GM18499 (cell line): ENCODE results near the gene DPP10.
"Not testable (repeated sequence)": the region's sequence is repeated elsewhere in the genome, so short reads cannot be mapped to it uniquely, and the experiment has no call there.

Source experiments
- ATAC-seq: cut with Tn5 transposase; IDR thresholded peaks from one replicate; pipeline ENCODE4 v1.9.1; 2021; ENCODE audit warnings: moderate number of reproducible peaks; ENCODE audit not compliant: insufficient read depth, unreplicated experiment

The DPP10 gene

DNA sequence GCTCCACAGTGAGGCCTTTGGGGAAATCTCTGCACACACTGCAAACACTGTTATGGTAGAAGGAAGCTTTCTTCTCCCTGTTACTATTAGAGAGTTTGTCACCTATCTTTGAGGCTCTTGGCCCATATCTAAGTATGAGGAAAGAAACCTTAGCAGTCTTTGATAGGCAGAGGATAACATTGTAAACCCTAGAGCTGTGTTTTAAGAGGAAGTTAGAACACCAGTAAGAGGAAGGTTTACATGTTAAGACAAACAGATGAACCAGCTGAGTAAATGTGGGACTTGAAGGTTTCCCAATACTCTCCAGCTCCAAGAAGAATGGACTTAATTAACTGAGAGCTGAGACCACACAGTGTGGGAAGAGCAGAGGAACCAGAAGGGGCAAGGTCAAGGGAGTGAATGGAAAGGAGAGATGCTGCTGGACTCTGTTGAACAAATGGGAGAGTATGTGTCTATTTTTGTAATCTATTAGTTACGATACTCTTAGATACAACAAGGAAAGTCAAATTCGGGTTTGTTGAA, 257.0 kb downstream of the DPP10 start:
- ATAC-seq, result no peak

GRCh38 chr2:114700440-114700839, 258.0 kb downstream of the DPP10 start:
- no peak for ATAC-seq

- ATAC-seq, result no peak
These were observed 267.8 kb downstream of the DPP10 start for GRCh38 chr2:114709936-114710850.

- ATAC-seq, result no peak
These were observed 271.9 kb downstream of the DPP10 start for GRCh38 chr2:114714313-114714712.

DNA sequence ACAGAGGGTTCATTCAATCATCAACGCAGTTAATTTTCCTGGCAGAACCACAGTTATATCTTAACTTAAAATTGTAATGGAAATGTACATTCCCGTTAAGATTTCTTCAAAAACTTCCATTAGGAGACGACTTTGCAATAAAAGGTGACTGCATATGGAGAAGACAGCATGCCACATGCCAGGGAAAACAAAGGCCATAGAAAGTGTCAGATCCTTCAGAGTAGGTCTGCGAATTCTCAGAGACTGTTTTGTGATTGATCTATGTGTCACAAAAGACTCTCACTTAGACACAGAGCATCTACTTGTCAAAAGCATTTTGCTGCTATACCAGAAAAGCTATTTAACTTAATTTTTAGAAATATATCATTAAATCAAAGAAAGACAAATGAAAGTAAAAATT, 274.6 kb downstream of the DPP10 start:
- no peak for ATAC-seq

DNA sequence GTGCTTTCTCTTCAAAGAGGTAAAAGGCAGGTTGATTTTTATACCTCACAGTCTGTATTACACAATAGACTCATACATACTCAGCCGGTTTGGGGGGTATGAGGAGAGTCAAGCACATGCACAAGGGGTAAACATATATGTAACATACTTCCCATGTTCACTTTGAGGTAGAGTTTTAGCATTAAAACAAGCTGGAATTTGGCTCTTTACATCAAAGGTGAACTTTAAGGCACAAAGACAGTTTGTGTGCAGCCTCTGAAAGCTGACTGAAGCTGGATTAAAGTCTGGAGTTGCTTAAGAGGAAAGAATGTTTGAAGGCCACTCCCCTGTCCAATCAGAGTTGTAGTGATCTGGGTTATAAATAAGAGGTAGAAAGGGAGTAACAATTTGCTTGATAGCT, 282.0 kb downstream of the DPP10 start:
- no peak for ATAC-seq

DNA sequence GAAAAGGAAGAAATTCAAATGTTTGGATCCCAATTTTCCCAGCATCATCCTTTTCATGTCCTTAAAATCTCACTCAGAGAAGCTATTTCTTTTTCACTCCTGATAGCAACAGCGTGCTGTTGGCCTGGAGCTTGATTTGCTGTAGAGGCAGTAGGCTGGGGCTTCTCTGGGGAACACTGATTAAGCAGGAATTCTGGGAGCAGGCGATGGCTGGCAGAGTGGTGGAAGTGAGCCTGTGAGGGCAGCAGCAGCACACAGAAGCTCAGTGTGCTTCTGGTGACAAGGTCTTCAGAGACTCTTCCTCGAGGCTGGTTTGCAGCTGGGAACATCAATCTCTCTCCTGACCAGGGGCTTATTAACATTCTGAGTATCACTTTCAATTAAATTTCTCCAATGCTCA, 284.6 kb downstream of the DPP10 start:
- ATAC-seq, result no peak

- no peak for ATAC-seq
These were observed 285.9 kb downstream of the DPP10 start for GRCh38 chr2:114728372-114728771.

GRCh38 chr2:114729026-114729425, 286.6 kb downstream of the DPP10 start:
- ATAC-seq, result no peak

- no peak for ATAC-seq
These were observed 292.7 kb downstream of the DPP10 start for GRCh38 chr2:114735126-114735525.

GRCh38 chr2:114742245-114742644, 299.8 kb downstream of the DPP10 start:
- no peak for ATAC-seq

GRCh38 chr2:114745700-114746099, 303.3 kb downstream of the DPP10 start:
- no peak for ATAC-seq

GRCh38 chr2:114748175-114748574, 305.7 kb downstream of the DPP10 start:
- ATAC-seq, result not testable (repeated sequence)

- ATAC-seq, result no peak
These were observed 310.0 kb downstream of the DPP10 start for GRCh38 chr2:114752425-114752824.

DNA sequence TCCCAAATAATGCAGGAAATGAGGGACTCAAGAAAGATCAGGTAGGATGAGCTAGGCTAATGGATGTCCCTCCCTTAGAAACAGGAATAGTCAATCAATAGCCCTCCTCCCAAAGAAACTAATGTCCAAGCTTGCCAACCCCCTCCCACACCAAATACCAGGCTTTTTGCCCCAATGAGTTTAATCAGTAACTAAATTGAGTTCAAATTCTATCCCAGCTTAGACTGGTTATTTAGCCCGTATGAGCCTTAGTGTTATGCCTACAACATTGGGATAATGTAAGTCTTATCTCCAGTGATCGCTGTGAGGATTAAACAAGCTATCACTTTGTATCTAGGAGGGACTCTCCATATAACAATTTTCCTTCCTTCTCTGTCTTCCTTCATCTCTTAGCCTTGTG, 310.7 kb downstream of the DPP10 start:
- no peak for ATAC-seq

GRCh38 chr2:114754907-114755563, 312.6 kb downstream of the DPP10 start:
- ATAC-seq, result no peak

DNA sequence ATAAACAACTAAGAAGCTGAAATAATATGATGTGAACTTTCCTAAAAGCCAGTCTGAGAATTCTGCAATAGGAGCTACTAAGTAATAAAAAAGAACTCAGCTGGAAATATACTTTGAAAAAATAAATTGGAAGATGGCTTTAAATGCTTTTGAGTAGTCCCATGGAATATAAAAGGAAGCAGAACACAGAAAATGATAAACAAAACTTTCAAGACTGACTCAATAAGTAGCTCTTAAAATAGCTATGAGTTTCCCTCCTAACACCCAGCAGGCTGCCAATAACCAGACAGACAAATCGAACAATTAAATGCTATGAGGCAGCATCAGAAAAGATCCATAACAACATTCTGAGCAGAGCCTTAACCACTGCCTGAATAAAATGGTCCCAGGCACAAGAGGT, 319.9 kb downstream of the DPP10 start:
- no peak for ATAC-seq

- no peak for ATAC-seq
These were observed 320.5 kb downstream of the DPP10 start for GRCh38 chr2:114762986-114763385.

DNA sequence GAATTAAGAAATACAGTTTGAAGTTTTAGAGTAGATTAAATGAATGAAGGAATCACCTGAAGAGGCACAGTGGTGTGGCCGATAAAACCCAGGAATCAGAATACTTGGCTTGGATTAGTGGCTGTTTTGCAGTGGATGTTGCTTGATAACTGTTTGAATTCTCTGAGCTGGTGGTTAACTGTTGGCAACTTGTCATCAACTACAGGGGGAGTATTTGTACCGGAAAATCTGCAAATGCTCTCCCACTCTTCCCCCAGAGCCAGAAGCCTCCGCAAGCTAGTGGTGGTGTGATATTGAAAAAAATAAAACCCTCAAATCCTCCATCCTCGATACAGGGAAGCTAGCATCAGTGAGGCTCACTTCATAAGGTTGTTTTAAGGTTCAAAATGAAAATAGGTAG, 326.7 kb downstream of the DPP10 start:
- no peak for ATAC-seq

- ATAC-seq, result no peak
These were observed 327.6 kb downstream of the DPP10 start for GRCh38 chr2:114769991-114770390.

GRCh38 chr2:114784046-114784445, 341.6 kb downstream of the DPP10 start:
- ATAC-seq, result no peak
